Endothelial cell of umbilical vein (primary cell): ENCODE measurements around the gene ENPP3. TPM values are rescaled to one million over a fixed set of nuclear protein-coding genes. Genes with fewer than 3 reads are reported as not detected.

Experiments
- BruUV-seq: library from RNA; stranded (reverse); fragments of 400-500 nt; replicated peaks from 2 replicates; lab custom pipeline; 2021; lab: Mats Ljungman, UMichigan
- CTCF ChIA-PET: fragments of 300-600, 350-600 bp; sonication (Branson Sonifier 250); formaldehyde crosslinking; loops from one replicate; lab custom pipeline; 2021; ENCODE audit warnings: antibody characterized with exemption, inconsistent platforms; lab: Charles Lee
- POLR2A ChIA-PET: fragments of 300-600, 350-600 bp; sonication (Branson Sonifier 250); formaldehyde crosslinking; loops from one replicate; lab custom pipeline; 2021; ENCODE audit warnings: antibody characterized with exemption, inconsistent platforms; lab: Charles Lee
- DNase-seq: peaks from one replicate; pipeline ENCODE4 v3.0.0-alpha.2; 2011; ENCODE audit warnings: low read depth, low spot score
- FAIRE-seq: peaks from 2 replicates; lab custom pipeline; 2011; peaks lifted over from hg19 to GRCh38; lab: Jason Lieb, UNC
- H2AFZ ChIP-seq: 2 replicates; pipeline ENCODE4 v1.6.0; 2012; ENCODE audit warnings: low read depth, low read length, control low read depth, inconsistent platforms
- H3K27ac ChIP-seq: 2 replicates; pipeline ENCODE4 v1.5.1; 2011; ENCODE audit warnings: low read depth, mild to moderate bottlenecking, control low read depth, low read length, moderate library complexity; ENCODE audit not compliant: insufficient read depth
- H3K27me3 ChIP-seq, 2 experiments: 2 replicates each; pipeline versions ENCODE4 v1.6.0 to v1.6.1; 2011; ENCODE audit warnings: low read length in 2 of 2, mixed read lengths in 1 of 2; ENCODE audit not compliant: control insufficient read depth in 2 of 2, insufficient read depth in 2 of 2
- H3K36me3 ChIP-seq, 2 experiments: 2 replicates in 1 of 2; 3 replicates in 1 of 2; pipeline ENCODE4 v1.5.1; 2011; ENCODE audit warnings: low read length in 2 of 2, mild to moderate bottlenecking in 1 of 2, moderate library complexity in 1 of 2; ENCODE audit not compliant: control insufficient read depth in 2 of 2, insufficient read depth in 2 of 2; ENCODE audit errors: extremely low read depth in 1 of 2
- H3K4me1 ChIP-seq: 3 replicates; pipeline ENCODE4 v1.5.1; 2011; ENCODE audit warnings: mild to moderate bottlenecking, low read length; ENCODE audit not compliant: control insufficient read depth, insufficient read depth; ENCODE audit errors: extremely low read depth
- H3K4me2 ChIP-seq: 2 replicates; pipeline ENCODE4 v1.6.1; 2011; ENCODE audit warnings: low read length, control low read depth, mixed read lengths; ENCODE audit not compliant: insufficient read depth
- H3K4me3 ChIP-seq, 3 experiments: fragments of 200-600 bp in 1 of 3; sonication (generic), shearing (Covaris generic) in 1 of 3; replicated peaks in 1 of 3; 2 replicates each; pipeline ENCODE4 v1.5.1; 2011 to 2016; ENCODE audit warnings: control low read depth in 3 of 3, low read length in 3 of 3, mild to moderate bottlenecking in 2 of 3, inconsistent platforms in 1 of 3, low read depth in 1 of 3, moderate library complexity in 1 of 3; ENCODE audit not compliant: insufficient read depth in 1 of 3
- H3K79me2 ChIP-seq: 2 replicates; pipeline ENCODE4 v1.6.0; 2012; ENCODE audit warnings: low read length, inconsistent platforms; ENCODE audit not compliant: control insufficient read depth, insufficient read depth
- H3K9ac ChIP-seq: replicated peaks from 2 replicates; pipeline ENCODE3; 2011; ENCODE audit warnings: low read length, control low read depth; ENCODE audit not compliant: insufficient read depth; ENCODE audit errors: extremely low read depth
- H3K9me1 ChIP-seq: replicated peaks from 3 replicates; pipeline ENCODE4 v1.6.0; 2011; ENCODE audit warnings: mild to moderate bottlenecking, low read length; ENCODE audit not compliant: control insufficient read depth, insufficient read depth; ENCODE audit errors: extremely low read depth
- H3K9me3 ChIP-seq: replicated peaks from 2 replicates; pipeline ENCODE4 v1.5.1; 2012; ENCODE audit warnings: low read length, inconsistent platforms; ENCODE audit not compliant: control insufficient read depth, insufficient read depth
- H4K20me1 ChIP-seq: replicated peaks from 2 replicates; pipeline ENCODE3; 2011; ENCODE audit warnings: mild to moderate bottlenecking, low read length; ENCODE audit not compliant: control insufficient read depth, insufficient read depth; ENCODE audit errors: extremely low read depth
- CTCF ChIP-seq, 2 donors: IDR thresholded peaks; 1 replicate in 1 of 2; 2 replicates in 1 of 2; pipeline ENCODE4 v1.5.1; 2011; ENCODE audit warnings: low read length in 2 of 2, mild to moderate bottlenecking in 2 of 2, moderate library complexity in 2 of 2, control low read depth in 1 of 2, inconsistent platforms in 1 of 2, low read depth in 1 of 2; ENCODE audit not compliant: insufficient read depth in 1 of 2; ENCODE audit errors: extremely low read depth in 1 of 2
- EZH2 ChIP-seq: IDR thresholded peaks from 2 replicates; pipeline ENCODE4 v1.6.1; 2012; ENCODE audit warnings: borderline replicate concordance, low read depth, mild to moderate bottlenecking, moderate library complexity, low read length, inconsistent platforms; ENCODE audit not compliant: severe bottlenecking
- FOS ChIP-seq: IDR thresholded peaks from 2 replicates; pipeline ENCODE4 v1.6.1; 2011; ENCODE audit warnings: mild to moderate bottlenecking, low read length, moderate library complexity, borderline replicate concordance; ENCODE audit not compliant: insufficient read depth
- GATA2 ChIP-seq: IDR thresholded peaks from 2 replicates; pipeline ENCODE4 v1.7.0; 2011; ENCODE audit warnings: low read depth, mild to moderate bottlenecking, moderate library complexity, mixed read lengths, low read length; ENCODE audit not compliant: insufficient read length, insufficient read depth
- JUN ChIP-seq: IDR thresholded peaks from 2 replicates; pipeline ENCODE4 v1.6.1; 2011; ENCODE audit warnings: borderline replicate concordance, low read depth; ENCODE audit not compliant: insufficient read length, insufficient read depth
- MYC ChIP-seq: IDR thresholded peaks from one replicate; pipeline ENCODE4 v1.6.1; 2011; ENCODE audit warnings: mild to moderate bottlenecking, low read depth, low read length
- POLR2A ChIP-seq: IDR thresholded peaks from 2 replicates; pipeline ENCODE4 v1.6.1; 2012; ENCODE audit warnings: low read depth, mild to moderate bottlenecking, control low read depth, low read length
- POLR2AphosphoS5 ChIP-seq: IDR thresholded peaks from 2 replicates; pipeline ENCODE4 v1.6.1; 2012; ENCODE audit warnings: low read depth, mild to moderate bottlenecking, control low read depth, low read length, moderate library complexity; ENCODE audit not compliant: insufficient read depth
- dilution Hi-C: fragments of 300-500 bp; cut with MboI; formaldehyde crosslinking; loops from one replicate; pipeline ENCODE4 v1.15.0; 2019; ENCODE audit warnings: low sequenced_read_pairs; ENCODE audit not compliant: extremely low pct_ligation_motif_present
- intact Hi-C: fragments of 100-400 bp; cut with micrococcal nuclease; formaldehyde crosslinking; loops from one replicate; pipeline ENCODE4 v1.10.0; 2022
- polyA plus RNA-seq, 4 experiments: library from polyadenylated mRNA; depleted of rRNA in 3 of 4; stranded (reverse) in 3 of 4; unstranded in 1 of 4; fragments of >200 nt; gene quantifications; 2 replicates each; pipeline versions ENCODE4 v1.2.1 to v1.2.3, GENCODE V29; 2011 to 2012; ENCODE audit warnings: missing spikeins in 1 of 4
- total RNA-seq: library from RNA; stranded (reverse); gene quantifications from 2 replicates; pipeline ENCODE4 v1.2.3, GENCODE V29; 2021
- TF ChIP-seq, protein P1 (sequence below): IDR thresholded peaks from 2 replicates; pipeline ENCODE4 v1.6.1; 2011; ENCODE audit not compliant: insufficient read depth, insufficient read length

ENPP3 gene
- total and polyA plus RNA-seq, 2 donors (not counting 3 experiments of a cell fraction or from before 2014, with no cell fraction given), result not detected

- no peak for DNase-seq
- Histone ChIP-seq H3K4me1 (no peaks in the 10 kb centered on the region), H3K4me3 (no peak overlapping the region), H3K9ac (no peak overlapping the region), H3K27me3 (peaks cover 0 to 2% of the 10 kb centered on the region in 2 experiments), H3K9me3 (no peaks in the 10 kb centered on the region), H3K9me1 (no peaks in the 10 kb centered on the region), H3K79me2 (no peaks in the 10 kb centered on the region), H4K20me1 (no peaks in the 10 kb centered on the region), H2AFZ (no peak overlapping the region), H3K27ac (no peak overlapping the region), H3K36me3 (no peaks in the 10 kb centered on the region), H3K4me2 (no peak overlapping the region)
- FAIRE-seq, result no peak
- TF ChIP-seq POLR2A (no peak), EZH2 (no peak), CTCF (IDR thresholded peaks at IDR 0.05; ENCODE audit: extremely low read depth in 1 of 2, insufficient read depth in 1 of 2, low read depth in 1 of 2, low read length in 2 of 2) (no peak), FOS (no peak), JUN (no peak), POLR2AphosphoS5 (no peak), MYC (no peak), GATA2 (no peak)
- TF ChIP-seq, protein P1, sequence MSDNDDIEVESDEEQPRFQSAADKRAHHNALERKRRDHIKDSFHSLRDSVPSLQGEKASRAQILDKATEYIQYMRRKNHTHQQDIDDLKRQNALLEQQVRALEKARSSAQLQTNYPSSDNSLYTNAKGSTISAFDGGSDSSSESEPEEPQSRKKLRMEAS, result no peak
- intact Hi-C loops (no loop called here), dilution Hi-C loops (no loop called here)
- ChIA-PET CTCF (no interaction called here), POLR2A (no interaction called here)
- BruUV-seq, result no TSS peak
Measured at GRCh38 chr6:131776985-131777384, 139.9 kb downstream of the ENPP3 start.
